Transverse colon (tissue), 4 donors: ENCODE measurements around the gene LMNA. TPM values are rescaled to one million over a fixed set of nuclear protein-coding genes. Genes with fewer than 3 reads are reported as not detected.

ENCODE experiments used
- DNase-seq: peaks from one replicate; pipeline ENCODE4 v3.0.0-alpha.2; 2019
- H3K27ac ChIP-seq, 4 donors: fragments of 200-600 bp; sonication (generic); 2 replicates each; pipeline ENCODE4 v1.5.1; 2016 to 2018; ENCODE audit warnings: inconsistent platforms in 4 of 4
- H3K27me3 ChIP-seq: fragments of 200-600 bp; sonication (generic); 2 replicates; pipeline ENCODE4 v1.5.1; 2017; ENCODE audit warnings: inconsistent platforms
- H3K36me3 ChIP-seq, 4 donors: fragments of 200-600 bp; sonication (generic); 2 replicates each; pipeline ENCODE4 v1.5.1; 2017 to 2019; ENCODE audit warnings: inconsistent platforms in 4 of 4
- H3K4me1 ChIP-seq, 4 donors: fragments of 200-600 bp; sonication (generic); 2 replicates each; pipeline ENCODE4 v1.5.1; 2017 to 2020; ENCODE audit warnings: inconsistent platforms in 4 of 4
- H3K4me3 ChIP-seq, 4 donors: fragments of 200-600 bp; sonication (generic); 1 replicate in 1 of 4; 2 replicates in 3 of 4; pipeline versions ENCODE4 v1.5.1 to v1.6.1; 2017 to 2019; ENCODE audit warnings: inconsistent platforms in 4 of 4
- H3K9me3 ChIP-seq, 2 donors: fragments of 200-600 bp; sonication (generic); 2 replicates each; pipeline ENCODE4 v1.5.1; 2017 to 2019; ENCODE audit warnings: inconsistent platforms in 2 of 2
- EP300 ChIP-seq: sonication (generic); formaldehyde crosslinking; IDR thresholded peaks from one replicate; pipeline ENCODE4 v1.6.1; 2017; ENCODE audit warnings: antibody characterized with exemption, low read depth
- POLR2A ChIP-seq: fragments of 450-650 bp; IDR thresholded peaks from one replicate; pipeline ENCODE4 v1.6.1; 2016; ENCODE audit warnings: antibody characterized with exemption, mild to moderate bottlenecking, moderate library complexity
- POLR2AphosphoS5 ChIP-seq, 3 donors: sonication (generic); formaldehyde crosslinking; IDR thresholded peaks; one replicate each; pipeline ENCODE4 v1.6.1; 2016; ENCODE audit warnings: antibody characterized with exemption in 3 of 3
- WGBS, 2 donors: methylation state at CpG; one replicate each; pipeline ENCODE4 v1.1.5; 2018; ENCODE audit warnings: low coverage in 1 of 2; 5-methylcytosine and 5-hydroxymethylcytosine counted together
- in situ Hi-C, 4 donors: fragments of 200-750 bp; cut with MboI; loops; one replicate each; pipeline versions ENCODE4 v1.15.0 to v1.15.1; 2017; ENCODE audit warnings: low sequenced_read_pairs in 3 of 4, low pct_ligation_motif_present in 1 of 4, low pct_unique_long_range_greater_than_20kb in 1 of 4
- intact Hi-C: fragments of 100-400 bp; cut with DNase I; formaldehyde crosslinking; loops from one replicate; pipeline ENCODE4 v1.15.1; 2023; ENCODE audit warnings: low total_unique reads
- total RNA-seq, 4 donors: library from RNA; depleted of rRNA; stranded (reverse); fragments of >200 nt; gene quantifications; one replicate each; pipeline ENCODE4 v1.1.0, GENCODE V29; 2016
- TF ChIP-seq, protein P1 (sequence below), 5 experiments: fragments of 200-600 bp in 3 of 5; fragments of 450-650 bp in 2 of 5; sonication (generic) in 3 of 5; IDR thresholded peaks; 1 replicate in 2 of 5; 2 replicates in 3 of 5; pipeline ENCODE4 v1.5.1; 2016 to 2017; ENCODE audit warnings: antibody characterized with exemption in 5 of 5, inconsistent platforms in 3 of 5, mild to moderate bottlenecking in 2 of 5, moderate library complexity in 1 of 5

Gene LMNA
- total RNA-seq, 4 donors from 2014 or later, result 300 to 999 (median 324) TPM

DNA sequence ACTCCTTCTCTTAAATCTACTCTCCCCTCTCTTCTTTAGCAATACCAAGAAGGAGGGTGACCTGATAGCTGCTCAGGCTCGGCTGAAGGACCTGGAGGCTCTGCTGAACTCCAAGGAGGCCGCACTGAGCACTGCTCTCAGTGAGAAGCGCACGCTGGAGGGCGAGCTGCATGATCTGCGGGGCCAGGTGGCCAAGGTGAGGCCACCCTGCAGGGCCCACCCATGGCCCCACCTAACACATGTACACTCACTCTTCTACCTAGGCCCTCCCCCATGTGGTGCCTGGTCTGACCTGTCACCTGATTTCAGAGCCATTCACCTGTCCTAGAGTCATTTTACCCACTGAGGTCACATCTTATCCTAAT, 16.0 kb downstream of the LMNA start:
- Histone ChIP-seq H3K9me3 (no peaks in the 10 kb centered on the region), H3K27ac (peak overlapping the region; percentile 96 to 100 (median 98)), H3K27me3 (no peaks in the 10 kb centered on the region), H3K36me3 (peaks cover 0 to 49% (median 27%) of the 10 kb centered on the region in 4 donors), H3K4me1 (peaks cover 44 to 52% (median 50%) of the 10 kb centered on the region in 4 donors), H3K4me3 (no peak overlapping the region)
- WGBS, 2 donors, result 83% methylated on average over 6 of the region's 6 CpGs; no CpG with 5 or more reads in 1 of the 2 donors
- TF ChIP-seq POLR2A, result no peak
- TF ChIP-seq, protein P1, sequence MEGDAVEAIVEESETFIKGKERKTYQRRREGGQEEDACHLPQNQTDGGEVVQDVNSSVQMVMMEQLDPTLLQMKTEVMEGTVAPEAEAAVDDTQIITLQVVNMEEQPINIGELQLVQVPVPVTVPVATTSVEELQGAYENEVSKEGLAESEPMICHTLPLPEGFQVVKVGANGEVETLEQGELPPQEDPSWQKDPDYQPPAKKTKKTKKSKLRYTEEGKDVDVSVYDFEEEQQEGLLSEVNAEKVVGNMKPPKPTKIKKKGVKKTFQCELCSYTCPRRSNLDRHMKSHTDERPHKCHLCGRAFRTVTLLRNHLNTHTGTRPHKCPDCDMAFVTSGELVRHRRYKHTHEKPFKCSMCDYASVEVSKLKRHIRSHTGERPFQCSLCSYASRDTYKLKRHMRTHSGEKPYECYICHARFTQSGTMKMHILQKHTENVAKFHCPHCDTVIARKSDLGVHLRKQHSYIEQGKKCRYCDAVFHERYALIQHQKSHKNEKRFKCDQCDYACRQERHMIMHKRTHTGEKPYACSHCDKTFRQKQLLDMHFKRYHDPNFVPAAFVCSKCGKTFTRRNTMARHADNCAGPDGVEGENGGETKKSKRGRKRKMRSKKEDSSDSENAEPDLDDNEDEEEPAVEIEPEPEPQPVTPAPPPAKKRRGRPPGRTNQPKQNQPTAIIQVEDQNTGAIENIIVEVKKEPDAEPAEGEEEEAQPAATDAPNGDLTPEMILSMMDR (IDR thresholded peaks at IDR 0.05), result peak in 2 of 5 experiments; percentile 6 to 8
- intact Hi-C loops (loop anchor here (2.0 kb wide), 1 partner anchor 34 kb away; no protein-coding TSS in a partner anchor), in situ Hi-C loops (loop anchor here in 3 of 4 donors (5.0 kb wide), 3 partner anchors 33 to 43 kb away; no protein-coding TSS in a partner anchor)
- DNase-seq, result no peak

DNA sequence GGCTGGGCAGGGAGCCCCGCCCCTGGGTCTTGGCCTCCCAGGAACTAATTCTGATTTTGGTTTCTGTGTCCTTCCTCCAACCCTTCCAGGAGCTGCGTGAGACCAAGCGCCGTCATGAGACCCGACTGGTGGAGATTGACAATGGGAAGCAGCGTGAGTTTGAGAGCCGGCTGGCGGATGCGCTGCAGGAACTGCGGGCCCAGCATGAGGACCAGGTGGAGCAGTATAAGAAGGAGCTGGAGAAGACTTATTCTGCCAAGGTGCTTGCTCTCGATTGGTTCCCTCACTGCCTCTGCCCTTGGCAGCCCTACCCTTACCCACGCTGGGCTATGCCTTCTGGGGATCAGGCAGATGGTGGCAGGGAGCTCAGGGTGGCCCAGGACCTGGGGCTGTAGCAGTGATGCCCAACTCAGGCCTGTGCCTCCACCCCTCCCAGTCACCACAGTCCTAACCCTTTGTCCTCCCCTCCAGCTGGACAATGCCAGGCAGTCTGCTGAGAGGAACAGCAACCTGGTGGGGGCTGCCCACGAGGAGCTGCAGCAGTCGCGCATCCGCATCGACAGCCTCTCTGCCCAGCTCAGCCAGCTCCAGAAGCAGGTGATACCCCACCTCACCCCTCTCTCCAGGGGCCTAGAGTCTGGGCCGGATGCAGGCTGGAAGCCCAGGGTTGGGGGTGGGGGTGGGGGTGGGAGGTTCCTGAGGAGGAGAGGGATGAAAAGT, 20.4 kb downstream of the LMNA start:
- no peak for DNase-seq
- Histone ChIP-seq H3K36me3 (peaks cover 0 to 88% (median 45%) of the 10 kb centered on the region in 4 donors), H3K27ac (no peak overlapping the region), H3K4me3 (no peak overlapping the region), H3K9me3 (no peaks in the 10 kb centered on the region), H3K4me1 (peaks cover 3 to 9% (median 8%) of the 10 kb centered on the region in 4 donors), H3K27me3 (no peaks in the 10 kb centered on the region)
- 92% methylated on average over 18 of the region's 18 CpGs; no CpG with 5 or more reads in 1 of the 2 donors for WGBS, 2 donors
- TF ChIP-seq POLR2AphosphoS5 (IDR thresholded peaks at IDR 0.05), result no peak
- TF ChIP-seq, protein P1 (IDR thresholded peaks at IDR 0.05), result no peak
- no peak for TF ChIP-seq POLR2A
- no peak for TF ChIP-seq EP300
- intact Hi-C loops (no loop called here), in situ Hi-C loops (loop anchor here in 3 of 4 donors (5.0 kb wide), 3 partner anchors 38 to 48 kb away; no protein-coding TSS in a partner anchor)

DNA sequence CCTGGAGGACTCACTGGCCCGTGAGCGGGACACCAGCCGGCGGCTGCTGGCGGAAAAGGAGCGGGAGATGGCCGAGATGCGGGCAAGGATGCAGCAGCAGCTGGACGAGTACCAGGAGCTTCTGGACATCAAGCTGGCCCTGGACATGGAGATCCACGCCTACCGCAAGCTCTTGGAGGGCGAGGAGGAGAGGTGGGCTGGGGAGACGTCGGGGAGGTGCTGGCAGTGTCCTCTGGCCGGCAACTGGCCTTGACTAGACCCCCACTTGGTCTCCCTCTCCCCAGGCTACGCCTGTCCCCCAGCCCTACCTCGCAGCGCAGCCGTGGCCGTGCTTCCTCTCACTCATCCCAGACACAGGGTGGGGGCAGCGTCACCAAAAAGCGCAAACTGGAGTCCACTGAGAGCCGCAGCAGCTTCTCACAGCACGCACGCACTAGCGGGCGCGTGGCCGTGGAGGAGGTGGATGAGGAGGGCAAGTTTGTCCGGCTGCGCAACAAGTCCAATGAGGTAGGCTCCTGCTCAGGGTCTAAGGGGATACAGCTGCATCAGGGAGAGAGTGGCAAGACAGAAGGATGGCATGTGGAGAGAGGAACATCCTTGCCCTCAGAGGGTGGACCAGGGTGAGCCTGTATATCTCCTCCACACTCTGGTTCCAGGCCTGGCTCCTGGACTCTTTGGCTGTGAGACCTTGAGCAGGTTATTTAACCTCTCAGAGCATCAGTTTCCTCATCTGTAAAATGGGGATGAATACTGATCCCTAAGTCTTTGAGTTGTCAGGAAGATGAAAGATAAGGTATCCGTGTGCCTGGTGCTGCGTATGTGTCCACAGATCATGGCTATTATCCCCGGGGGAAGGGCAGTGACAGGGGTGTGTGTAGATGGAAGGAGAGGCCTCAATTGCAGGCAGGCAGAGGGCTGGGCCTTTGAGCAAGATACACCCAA, 21.7 kb downstream of the LMNA start:
- TF ChIP-seq, protein P1 (IDR thresholded peaks at IDR 0.05), result no peak
- TF ChIP-seq POLR2A, result no peak
- TF ChIP-seq POLR2AphosphoS5 (IDR thresholded peaks at IDR 0.05), result no peak
- no peak for TF ChIP-seq EP300
- in situ Hi-C loops, result no loop called here
- Histone ChIP-seq H3K4me3 (no peak overlapping the region), H3K27me3 (no peaks in the 10 kb centered on the region), H3K27ac (no peak overlapping the region), H3K36me3 (peaks cover 0 to 80% (median 41%) of the 10 kb centered on the region in 4 donors), H3K9me3 (no peaks in the 10 kb centered on the region), H3K4me1 (peaks cover 0 to 11% (median 5%) of the 10 kb centered on the region in 4 donors)
- no peak for DNase-seq
- intact Hi-C loops, result no loop called here
- 91% methylated on average over 34 of the region's 34 CpGs; no CpG with 5 or more reads in 1 of the 2 donors for WGBS, 2 donors

DNA sequence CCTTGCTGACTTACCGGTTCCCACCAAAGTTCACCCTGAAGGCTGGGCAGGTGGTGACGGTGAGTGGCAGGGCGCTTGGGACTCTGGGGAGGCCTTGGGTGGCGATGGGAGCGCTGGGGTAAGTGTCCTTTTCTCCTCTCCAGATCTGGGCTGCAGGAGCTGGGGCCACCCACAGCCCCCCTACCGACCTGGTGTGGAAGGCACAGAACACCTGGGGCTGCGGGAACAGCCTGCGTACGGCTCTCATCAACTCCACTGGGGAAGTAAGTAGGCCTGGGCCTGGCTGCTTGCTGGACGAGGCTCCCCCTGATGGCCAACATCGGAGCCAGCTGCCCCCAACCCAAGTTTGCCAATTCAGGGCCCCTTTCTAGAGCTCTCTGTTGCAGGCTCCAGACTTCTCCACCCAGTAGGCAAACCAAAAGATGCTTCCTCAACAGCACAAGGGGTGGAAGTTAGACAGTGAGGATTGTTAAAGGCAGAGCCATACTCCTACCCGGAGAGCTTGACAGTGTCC, 22.5 kb downstream of the LMNA start:
- Histone ChIP-seq H3K27me3 (no peaks in the 10 kb centered on the region), H3K27ac (no peak overlapping the region), H3K4me1 (peaks cover 0 to 15% (median 9%) of the 10 kb centered on the region in 4 donors), H3K4me3 (no peak overlapping the region), H3K9me3 (no peaks in the 10 kb centered on the region), H3K36me3 (peaks cover 0 to 73% (median 37%) of the 10 kb centered on the region in 4 donors)
- intact Hi-C loops (no loop called here), in situ Hi-C loops (no loop called here)
- no peak for DNase-seq
- TF ChIP-seq EP300 (no peak), POLR2A (no peak), POLR2AphosphoS5 (IDR thresholded peaks at IDR 0.05) (no peak)
- TF ChIP-seq, protein P1 (IDR thresholded peaks at IDR 0.05), result no peak
- WGBS, 2 donors, result 60 to 83% methylated on average over 1 to 12 of the region's 12 CpGs
